HPDE6-E6E7 (cell line): ENCODE results near the gene INTS2.
"Not testable (repeated sequence)": the region's sequence is repeated elsewhere in the genome, so short reads cannot be mapped to it uniquely, and the experiment has no call there.

ENCODE experiments used
- DNase-seq: peaks from one replicate; pipeline ENCODE4 v3.0.0; 2011; ENCODE audit warnings: missing footprints; ENCODE audit errors: extremely low spot score

The INTS2 gene

GRCh38 chr17:61927208-61928100 lies at the start of gene INTS2:
Gene INTS2 (minus strand): TSS chr17:61927982. CDS start chr17:61926644, 1,338 bp downstream.
- peak; percentile 94 for DNase-seq

GRCh38 chr17:61974115-61974514 lies 46.3 kb upstream of the INTS2 start:
- DNase-seq: no peak

GRCh38 chr17:61972311-61972710 lies 44.5 kb upstream of the INTS2 start:
- no peak for DNase-seq

- no peak for DNase-seq
Measured at GRCh38 chr17:61970030-61970429, 42.2 kb upstream of the INTS2 start.

- no peak for DNase-seq
Measured at GRCh38 chr17:61968757-61969156, 41.0 kb upstream of the INTS2 start.

GRCh38 chr17:61967729-61968128 lies 39.9 kb upstream of the INTS2 start:
- DNase-seq: no peak

GRCh38 chr17:61966191-61966590 lies 38.4 kb upstream of the INTS2 start:
- no peak for DNase-seq

- DNase-seq: no peak
Measured at GRCh38 chr17:61955619-61956018, 27.8 kb upstream of the INTS2 start.

- no peak for DNase-seq
Measured at GRCh38 chr17:61947367-61948078, 19.7 kb upstream of the INTS2 start.

GRCh38 chr17:61946359-61946758 lies 18.6 kb upstream of the INTS2 start:
- no peak for DNase-seq

GRCh38 chr17:61943117-61943516 lies 15.3 kb upstream of the INTS2 start:
- DNase-seq: no peak

GRCh38 chr17:61942085-61942484 lies 14.3 kb upstream of the INTS2 start:
- DNase-seq: no peak

GRCh38 chr17:61928101-61928436 lies 287 bp upstream of the INTS2 start:
- DNase-seq: no peak

GRCh38 chr17:61926826-61927207 lies 965 bp downstream of the INTS2 start:
- DNase-seq: no peak

GRCh38 chr17:61915162-61915561 lies 12.6 kb downstream of the INTS2 start:
- not testable (repeated sequence) for DNase-seq

GRCh38 chr17:61908292-61909037 lies 19.3 kb downstream of the INTS2 start:
- DNase-seq: no peak

GRCh38 chr17:61907361-61907760 lies 20.4 kb downstream of the INTS2 start:
- no peak for DNase-seq

GRCh38 chr17:61904094-61904710 lies 23.6 kb downstream of the INTS2 start:
- DNase-seq: no peak

GRCh38 chr17:61903251-61903650 lies 24.5 kb downstream of the INTS2 start:
- no peak for DNase-seq

- DNase-seq: no peak
Measured at GRCh38 chr17:61897548-61898180, 30.1 kb downstream of the INTS2 start.

GRCh38 chr17:61895391-61895790 lies 32.4 kb downstream of the INTS2 start:
- no peak for DNase-seq
